ENCODE results near the gene KCTD19. TPM values are rescaled to one million over a fixed set of nuclear protein-coding genes. Genes with fewer than 3 reads are reported as not detected.

KCTD19 gene
- total RNA-seq, 2 donors from 2014 or later = 0.71 to 6.1 TPM

GRCh38 chr16:67244387-67245185 is 82.0 kb downstream of the KCTD19 start:
- peak; percentile 73 to 91 for DNase-seq (ENCODE audit: low spot score in 2 of 2)
- peak overlapping the region; percentile 80 to 97 for H3K27ac Mint-ChIP-seq
- peaks cover 5 to 7% of the 10 kb centered on the region in 2 donors for H3K36me3 Mint-ChIP-seq
- peak; percentile 72 to 73 for ATAC-seq
- no peaks in the 10 kb centered on the region for H3K9me3 Mint-ChIP-seq

- DNase-seq (ENCODE audit: low spot score in 2 of 2) (no peak), ATAC-seq (no peak)
- Mint-ChIP-seq H3K9me3 (no peaks in the 10 kb centered on the region), H3K36me3 (peaks cover 5 to 7% of the 10 kb centered on the region in 2 donors), H3K27ac (peak overlapping the region in 1 of 2 donors; percentile 80)
These were observed 83.1 kb downstream of the KCTD19 start for GRCh38 chr16:67243481-67243880.

DNA sequence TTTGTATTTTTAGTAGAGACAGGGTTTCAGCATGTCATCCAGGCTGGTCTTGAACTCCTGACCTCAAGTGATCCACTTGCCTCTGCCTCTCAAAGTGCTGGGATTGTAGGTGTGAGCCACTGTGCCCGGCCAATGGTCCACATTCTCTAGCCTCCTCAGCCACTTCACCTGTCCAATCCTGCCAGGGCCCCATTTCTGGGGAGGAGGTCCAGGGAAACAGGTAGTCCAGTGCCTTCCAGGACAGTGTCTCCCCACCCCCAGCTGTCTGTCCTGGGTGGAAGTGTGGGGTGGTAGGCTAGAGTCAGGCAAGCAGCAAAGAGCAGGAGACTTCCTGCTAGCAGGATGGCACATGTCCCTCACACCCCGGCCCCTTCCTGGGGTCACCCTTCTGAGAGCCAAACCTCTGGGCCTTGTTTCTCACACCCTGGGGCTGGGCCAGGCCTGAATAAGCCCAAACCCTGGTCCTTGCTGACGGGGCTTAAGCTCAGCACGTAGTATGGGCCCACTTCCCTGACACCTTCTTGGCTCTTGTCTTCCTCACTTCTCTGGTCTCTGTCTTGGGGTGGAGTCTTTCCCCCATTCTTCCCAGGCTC is 84.3 kb downstream of the KCTD19 start:
- Mint-ChIP-seq H3K27ac (peak overlapping the region in 1 of 2 donors; percentile 93), H3K9me3 (no peaks in the 10 kb centered on the region), H3K36me3 (peaks cover 8% of the 10 kb centered on the region in 2 donors)
- DNase-seq (ENCODE audit: low spot score in 2 of 2) = no peak
- no peak for ATAC-seq

GRCh38 chr16:67241008-67241900 is 85.3 kb downstream of the KCTD19 start:
- ATAC-seq (no peak), DNase-seq (ENCODE audit: low spot score in 2 of 2) (no peak)
- Mint-ChIP-seq H3K27ac (peak overlapping the region; percentile 47 to 85), H3K36me3 (peaks cover 15 to 18% of the 10 kb centered on the region in 2 donors), H3K9me3 (no peaks in the 10 kb centered on the region)

- Mint-ChIP-seq H3K9me3 (no peaks in the 10 kb centered on the region), H3K36me3 (peaks cover 19 to 23% of the 10 kb centered on the region in 2 donors), H3K27ac (peak overlapping the region in 1 of 2 donors; percentile 60)
- ATAC-seq = no peak
- no peak for DNase-seq (ENCODE audit: low spot score in 2 of 2)
These were observed 86.0 kb downstream of the KCTD19 start for GRCh38 chr16:67240506-67240905.

Other genes starting within 250 kb of the KCTD19 start
- gene PHAF1, start 216.8 kb downstream of the KCTD19 start, total RNA-seq = 10 to 100 TPM; 15.6 to 16.6 TPM
- gene B3GNT9, start 175.7 kb downstream of the KCTD19 start, total RNA-seq = 1 to 10 TPM; 3.2 to 4.7 TPM
- 10 to 100 TPM; 15.7 to 43.5 TPM for gene TRADD, start 166.8 kb downstream of the KCTD19 start, total RNA-seq
- 10 to 100 TPM; 27.9 to 38.7 TPM for gene FBXL8, start 166.8 kb downstream of the KCTD19 start, total RNA-seq
- 10 to 100 TPM; 26.0 to 58.8 TPM for gene HSF4, start 162.0 kb downstream of the KCTD19 start, total RNA-seq
- 10 to 100 TPM in 1 of 2 donors, 1 to 10 TPM in 1; 9.2 to 43.4 TPM for gene NOL3, start 156.2 kb downstream of the KCTD19 start, total RNA-seq
- gene MATCAP1, start 142.8 kb downstream of the KCTD19 start, total RNA-seq = 10 to 100 TPM; 26.3 to 63.5 TPM
- gene EXOC3L1, start 136.6 kb downstream of the KCTD19 start, total RNA-seq = under 1 TPM in 1 of 2 donors, not detected in 1; 0.36 TPM
- 100 to 1,000 TPM in 1 of 2 donors, 10 to 100 TPM in 1; 71.7 to 104 TPM for gene E2F4, start 134.6 kb downstream of the KCTD19 start, total RNA-seq
- gene ELMO3, start 127.6 kb downstream of the KCTD19 start, total RNA-seq = 1 to 10 TPM; 4.0 to 7.0 TPM
- 10 to 100 TPM; 28.4 to 35.4 TPM for gene TMEM208, start 99.6 kb downstream of the KCTD19 start, total RNA-seq
- gene FHOD1, start 79.3 kb downstream of the KCTD19 start, total RNA-seq = 100 to 1,000 TPM; 104 to 133 TPM
- gene SLC9A5, start 77.8 kb downstream of the KCTD19 start, total RNA-seq = 10 to 100 TPM in 1 of 2 donors, 1 to 10 TPM in 1; 8.3 to 13.6 TPM
- 10 to 100 TPM in 1 of 2 donors, 1 to 10 TPM in 1; 9.5 to 23.2 TPM for gene PLEKHG4, start 47.2 kb downstream of the KCTD19 start, total RNA-seq
- 1 to 10 TPM in 1 of 2 donors, under 1 TPM in 1; 0.57 to 1.9 TPM for gene LRRC36, start 74 bp upstream of the KCTD19 start, total RNA-seq
- gene TPPP3, start 66.8 kb upstream of the KCTD19 start, total RNA-seq = not detected
- 1 to 10 TPM in 1 of 2 donors, under 1 TPM in 1; 0.23 to 2.4 TPM for gene ZDHHC1, start 89.7 kb upstream of the KCTD19 start, total RNA-seq
- gene HSD11B2, start 104.4 kb upstream of the KCTD19 start, total RNA-seq = 1 to 10 TPM; 1.3 to 2.7 TPM
- 10 to 100 TPM; 20.4 to 22.5 TPM for gene ATP6V0D1, start 154.4 kb upstream of the KCTD19 start, total RNA-seq
- under 1 TPM in 1 of 2 donors, not detected in 1; 0.64 TPM for gene AGRP, start 156.8 kb upstream of the KCTD19 start, total RNA-seq
- 10 to 100 TPM; 34.1 to 41.4 TPM for gene RIPOR1, start 202.1 kb upstream of the KCTD19 start, total RNA-seq
- 10 to 100 TPM; 51.5 to 62.1 TPM for gene CTCF, start 235.8 kb upstream of the KCTD19 start, total RNA-seq

Measured in activated naive CD4-positive, alpha-beta T cell treated with anti-CD3 and anti-CD28 coated beads, Interleukin-2, amount 50 U/mL, for 72 hours (primary cell).